GM19397 (cell line): ENCODE results near the gene COPS7B.

Source experiments
- ATAC-seq: cut with Tn5 transposase; IDR thresholded peaks from one replicate; pipeline ENCODE4 v1.9.1; 2021; ENCODE audit warnings: mild to moderate bottlenecking, moderate library complexity; ENCODE audit not compliant: unreplicated experiment

Gene COPS7B

DNA sequence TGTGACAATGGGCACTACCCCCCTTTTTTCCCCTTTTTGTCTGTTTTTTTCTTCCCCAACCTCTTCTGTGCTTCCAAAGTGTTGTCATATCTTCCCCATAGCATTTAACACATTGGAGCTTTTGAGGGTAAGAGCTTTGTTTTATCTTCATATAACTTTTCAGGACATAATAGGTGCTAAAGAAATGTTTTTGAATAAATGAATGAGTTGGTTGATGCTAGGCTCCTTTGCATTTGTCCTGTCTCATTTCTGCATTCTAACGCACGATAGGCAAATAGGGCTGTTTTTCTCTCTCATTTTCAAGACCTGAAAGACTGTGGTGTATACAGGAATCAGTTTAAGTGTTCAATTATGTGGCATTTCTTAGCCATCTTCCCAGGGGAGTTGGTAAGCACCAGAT lies 832 bp upstream of the COPS7B start:
- ATAC-seq, result no peak

DNA sequence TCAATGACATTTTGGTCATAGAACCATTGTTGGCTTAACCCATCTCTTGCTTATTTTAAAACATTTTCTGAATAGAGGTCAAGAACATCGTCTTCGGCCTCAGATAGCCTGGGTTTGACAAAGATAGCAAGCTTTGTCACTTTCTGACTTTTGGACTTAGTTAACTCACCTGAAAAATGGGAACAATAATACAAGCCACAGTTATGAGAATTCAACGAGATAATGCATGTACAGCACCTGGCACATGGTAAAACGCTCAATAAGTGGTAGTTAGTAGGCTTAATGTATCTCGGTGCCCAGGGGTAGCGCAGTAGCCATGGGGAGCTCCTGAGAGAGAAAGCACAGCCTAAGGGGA lies 446 bp upstream of the COPS7B start:
- no peak for ATAC-seq

DNA sequence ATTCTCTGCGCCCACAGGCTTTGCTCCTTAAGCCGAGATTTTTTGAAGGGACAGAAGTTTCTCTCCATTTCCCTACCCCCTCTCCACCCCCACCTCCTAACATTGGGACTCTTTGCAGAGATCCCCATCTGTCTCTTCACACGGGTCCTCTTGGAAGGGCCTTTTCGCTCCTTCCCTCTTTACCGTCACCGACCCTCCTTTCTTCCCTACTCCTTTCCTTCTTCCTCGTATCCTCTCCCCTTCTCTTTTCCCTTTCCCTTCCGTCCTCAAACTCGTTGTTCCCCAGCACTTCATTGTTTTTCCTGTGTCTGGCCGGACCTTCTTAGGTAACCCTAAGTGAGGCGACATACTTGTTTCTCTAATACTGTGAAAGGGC lies 660 bp downstream of the COPS7B start:
- no peak for ATAC-seq

DNA sequence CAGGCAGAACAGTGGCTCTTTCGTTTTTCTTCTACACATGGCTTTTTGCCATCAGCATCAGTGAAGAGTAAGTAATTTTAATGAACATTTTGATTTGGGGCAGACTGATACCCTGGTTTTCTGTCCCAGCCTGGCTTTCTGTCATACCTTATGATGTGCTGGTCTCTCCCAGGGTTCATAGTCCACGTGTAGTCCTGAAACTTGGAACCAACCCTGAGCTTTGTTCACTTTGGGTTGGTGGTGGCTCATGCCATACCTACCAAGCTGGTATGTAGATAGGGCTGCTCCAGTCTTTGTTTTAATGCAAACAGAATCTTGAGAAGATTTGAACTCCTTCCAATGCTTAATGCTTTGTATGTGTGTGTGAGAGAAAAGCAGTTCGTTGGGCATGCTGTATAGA lies 4.9 kb downstream of the COPS7B start:
- no peak for ATAC-seq

DNA sequence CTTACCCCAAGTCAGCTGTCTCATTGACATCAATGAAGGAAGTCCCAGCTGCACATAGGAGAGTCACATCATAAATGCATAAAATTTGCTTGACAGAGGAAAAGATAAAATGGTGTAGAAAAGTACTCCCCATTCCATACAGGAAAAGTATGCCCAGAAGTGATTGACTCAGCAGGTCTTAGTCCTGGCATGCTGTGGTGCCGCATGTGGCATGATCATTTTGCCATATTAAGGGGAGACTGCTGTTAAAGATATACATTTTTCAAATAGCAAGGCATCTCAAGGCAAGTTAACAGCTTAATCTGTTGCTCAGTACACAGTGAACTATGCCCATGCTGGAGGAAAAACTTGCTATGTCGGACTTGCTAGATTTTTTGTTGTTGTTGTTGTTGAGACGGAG lies 8.1 kb downstream of the COPS7B start:
- ATAC-seq, result no peak

DNA sequence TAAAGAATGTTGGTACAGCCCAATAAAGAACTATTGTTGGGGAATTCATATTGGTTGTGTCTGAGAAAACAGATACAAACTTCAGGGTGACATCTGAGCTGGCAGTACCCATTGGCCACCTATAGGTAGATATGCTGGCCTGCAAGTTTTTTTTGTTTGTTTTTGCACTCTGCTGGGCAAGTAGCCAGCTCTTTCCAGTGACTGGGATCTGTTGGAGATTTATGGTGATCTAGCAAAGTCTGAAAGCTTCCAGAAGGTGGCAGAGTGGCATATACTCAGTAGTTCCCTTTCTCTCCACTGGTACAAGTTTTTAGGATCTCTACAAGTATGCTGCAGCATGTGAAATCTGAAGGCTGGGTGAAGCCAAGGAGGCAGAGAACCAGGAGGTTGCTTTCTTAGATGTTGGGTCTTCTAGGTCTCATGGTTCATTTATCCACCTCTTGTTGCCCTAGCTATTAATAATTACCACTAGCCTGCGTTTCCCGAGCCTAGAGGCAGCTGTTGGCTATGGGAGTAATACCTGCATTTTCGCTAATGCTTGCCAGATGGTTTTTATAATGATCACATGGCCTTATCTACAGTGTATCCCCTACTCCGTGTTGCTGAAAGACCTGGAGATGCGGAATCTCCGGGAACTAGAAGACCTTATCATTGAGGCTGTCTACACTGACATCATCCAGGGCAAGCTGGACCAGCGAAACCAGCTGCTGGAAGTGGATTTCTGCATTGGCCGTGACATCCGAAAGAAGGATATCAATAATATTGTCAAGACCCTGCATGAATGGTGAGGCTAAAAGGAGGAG lies 9.5 kb downstream of the COPS7B start:
- no peak for ATAC-seq

DNA sequence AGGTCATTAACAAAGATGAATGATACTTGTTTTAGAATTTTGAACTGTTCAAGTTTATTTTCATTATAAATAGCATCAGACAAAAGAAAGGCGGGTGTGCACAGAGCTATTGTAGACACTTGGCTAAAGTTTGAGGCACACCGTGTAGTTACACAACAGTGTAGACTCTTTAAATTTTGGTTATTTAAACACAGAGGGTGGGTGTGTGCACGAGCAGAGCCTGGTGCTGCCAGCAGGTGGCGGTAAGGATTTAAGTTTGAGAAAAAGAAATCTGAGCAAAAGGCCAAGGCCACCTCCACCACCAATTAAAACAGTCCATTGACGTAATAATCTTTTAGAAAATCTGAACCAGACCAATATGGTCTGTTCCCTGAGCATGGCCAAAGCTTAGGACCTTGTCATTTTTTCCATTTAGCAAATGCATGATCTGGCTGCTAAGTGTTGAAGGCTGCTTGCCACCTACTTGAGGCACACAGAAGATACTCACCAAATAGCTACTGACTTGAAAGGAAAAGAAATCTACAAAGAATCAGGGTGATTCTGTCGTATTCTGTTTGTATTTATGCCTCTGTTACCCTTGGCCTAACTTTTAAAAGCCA lies 14.3 kb downstream of the COPS7B start:
- ATAC-seq, result no peak

DNA sequence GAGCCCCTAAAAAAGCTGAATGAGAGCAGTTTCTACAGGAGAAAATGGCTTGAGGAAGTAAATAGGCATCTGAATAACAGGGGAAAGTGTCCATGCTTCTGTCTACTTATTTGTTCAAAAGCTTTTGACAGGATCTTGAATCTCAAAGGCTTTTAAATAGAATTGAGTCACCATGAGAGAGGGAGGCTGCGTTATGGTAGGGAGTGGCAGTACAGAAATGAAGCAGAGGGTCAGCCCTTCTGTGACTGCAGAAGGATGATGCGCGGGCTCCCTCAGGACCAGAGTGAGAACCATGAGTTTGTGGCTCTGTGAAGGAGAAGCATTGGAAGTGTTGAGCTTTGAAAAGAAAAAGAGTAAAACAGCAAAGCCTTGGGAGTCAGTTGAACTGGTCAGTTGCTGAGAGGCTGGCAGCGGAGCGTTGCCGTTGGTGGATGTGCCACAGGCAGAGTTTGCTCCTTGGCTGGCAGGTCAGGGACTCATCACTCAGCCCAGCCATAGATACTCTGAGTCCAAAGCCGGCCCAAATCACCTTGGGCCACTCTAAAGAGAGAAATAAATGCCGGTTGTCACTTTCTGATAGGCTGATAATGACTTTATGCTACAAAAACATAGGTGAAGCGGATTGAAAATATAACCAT lies 17.4 kb downstream of the COPS7B start:
- ATAC-seq, result no peak

DNA sequence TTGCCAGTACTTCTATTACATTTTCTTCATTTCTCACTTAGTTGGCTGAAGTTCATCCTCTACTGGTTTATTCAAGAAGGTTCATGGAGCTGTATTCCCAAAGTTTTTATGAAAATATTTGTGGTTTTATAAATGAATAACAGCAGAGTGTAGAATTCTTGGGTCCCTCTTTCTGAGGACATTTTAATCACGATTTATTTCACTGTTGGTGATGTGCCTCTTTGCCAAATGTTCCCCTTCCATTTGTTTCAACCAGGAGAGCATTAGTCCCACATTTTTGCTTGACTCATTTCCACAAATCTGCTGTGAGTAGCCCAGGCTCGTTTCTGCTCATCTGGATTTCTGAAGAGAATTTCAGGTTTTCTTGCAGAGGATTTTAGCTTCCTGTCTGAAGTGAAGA lies 20.8 kb downstream of the COPS7B start:
- no peak for ATAC-seq

DNA sequence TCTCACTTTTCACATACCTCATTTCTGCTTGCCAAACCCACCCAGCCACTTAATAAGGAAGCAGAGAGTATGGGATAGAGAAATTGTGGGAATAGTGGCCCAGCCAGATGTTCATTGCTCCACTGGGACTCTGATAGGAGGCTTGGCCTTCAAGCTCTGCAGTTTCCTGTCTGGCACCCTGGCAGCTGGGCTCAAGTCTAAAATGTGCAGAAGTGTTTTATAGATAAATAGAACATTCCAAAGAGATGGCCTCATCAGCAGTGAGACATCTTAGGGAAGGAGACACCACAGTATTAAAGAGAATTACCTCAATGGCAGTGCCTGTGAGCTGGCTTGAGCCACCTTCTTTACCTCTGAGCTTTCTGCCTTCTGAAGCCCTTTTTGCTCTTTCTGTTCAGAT lies 24.7 kb downstream of the COPS7B start:
- ATAC-seq, result no peak

DNA sequence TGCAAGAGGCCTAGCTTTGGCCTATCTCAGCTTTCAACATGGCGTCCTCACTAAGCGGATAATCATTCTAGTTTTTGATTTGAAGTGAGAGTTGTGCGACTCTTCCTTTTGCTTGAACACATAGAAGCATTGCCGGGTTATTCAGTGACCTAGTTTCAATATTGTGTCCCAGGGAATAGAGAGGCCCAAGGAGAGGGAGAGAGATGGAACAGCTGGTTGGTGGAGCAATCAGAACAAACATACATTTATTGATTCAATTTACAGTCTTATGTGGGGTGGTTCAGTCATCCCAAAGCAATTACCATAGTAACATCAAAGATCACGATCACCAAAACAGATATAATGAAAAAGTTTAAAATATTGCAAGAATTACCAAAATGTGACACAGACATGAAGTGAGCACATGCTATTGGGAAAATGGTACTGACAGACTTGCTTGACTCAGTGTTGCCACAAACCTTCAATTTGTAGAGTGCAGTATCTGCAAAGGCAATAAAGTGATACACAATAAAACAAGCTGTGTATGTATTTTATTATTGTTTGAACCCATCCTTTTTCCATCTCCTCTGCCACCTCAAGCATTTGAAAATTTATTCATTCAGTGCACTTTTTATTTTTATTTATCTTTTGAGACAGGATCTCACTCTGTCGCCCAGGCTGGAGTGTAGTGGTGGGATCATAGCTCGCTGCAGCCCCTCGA lies 30.2 kb downstream of the COPS7B start:
- ATAC-seq, result no peak

DNA sequence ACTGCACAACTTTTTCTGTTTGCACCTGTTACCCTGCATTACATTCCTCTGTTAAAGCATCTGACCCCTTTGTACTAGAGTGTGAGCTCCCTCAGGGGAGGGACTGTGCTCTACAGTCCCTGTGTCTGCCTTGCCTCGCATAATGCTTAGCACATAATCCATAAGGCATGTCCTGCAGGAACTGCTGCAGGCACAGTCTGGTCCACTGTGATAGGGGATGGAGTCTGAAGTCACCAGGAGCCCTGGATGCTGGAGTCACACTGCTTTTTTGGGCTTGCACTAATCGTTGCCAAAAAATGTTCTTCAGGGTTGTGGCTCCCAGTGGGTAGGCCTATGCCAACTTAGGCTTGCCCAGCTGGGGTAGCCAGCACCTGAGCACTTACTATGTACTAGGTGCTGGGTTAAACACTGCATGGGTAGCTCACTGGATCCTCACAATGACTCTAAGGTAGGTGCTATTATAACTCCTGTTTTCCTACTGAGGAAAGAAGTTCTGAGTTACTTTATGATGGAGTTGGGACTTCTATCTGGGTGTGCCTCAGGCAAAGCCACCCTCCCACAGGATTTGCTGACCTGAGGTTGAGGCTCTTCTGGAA lies 33.3 kb downstream of the COPS7B start:
- no peak for ATAC-seq

DNA sequence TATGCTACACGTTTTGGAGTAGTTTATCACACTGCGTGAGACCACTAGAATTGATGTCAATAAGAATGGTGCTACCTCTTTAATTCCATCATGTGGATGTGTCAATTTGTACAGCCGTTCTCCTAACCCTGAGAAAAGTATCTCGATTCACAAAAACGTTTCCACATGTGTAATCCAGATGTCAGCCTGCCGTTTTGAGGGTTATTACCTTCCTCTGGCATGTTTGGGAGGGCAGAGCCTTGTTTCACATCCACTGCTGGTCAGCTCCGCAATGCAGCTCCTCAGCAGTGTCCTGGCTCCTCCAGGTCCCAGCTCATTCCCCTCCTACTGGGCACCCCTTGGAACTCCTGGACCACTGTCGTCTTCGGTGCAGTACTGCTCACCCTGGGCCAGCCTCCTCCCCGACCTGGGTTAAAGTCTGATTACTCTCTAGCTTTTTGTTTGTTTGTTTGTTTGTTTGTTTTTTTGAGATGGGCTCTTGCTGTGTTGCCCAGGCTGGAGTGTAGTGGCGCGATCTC lies 34.6 kb downstream of the COPS7B start:
- ATAC-seq, result no peak

DNA sequence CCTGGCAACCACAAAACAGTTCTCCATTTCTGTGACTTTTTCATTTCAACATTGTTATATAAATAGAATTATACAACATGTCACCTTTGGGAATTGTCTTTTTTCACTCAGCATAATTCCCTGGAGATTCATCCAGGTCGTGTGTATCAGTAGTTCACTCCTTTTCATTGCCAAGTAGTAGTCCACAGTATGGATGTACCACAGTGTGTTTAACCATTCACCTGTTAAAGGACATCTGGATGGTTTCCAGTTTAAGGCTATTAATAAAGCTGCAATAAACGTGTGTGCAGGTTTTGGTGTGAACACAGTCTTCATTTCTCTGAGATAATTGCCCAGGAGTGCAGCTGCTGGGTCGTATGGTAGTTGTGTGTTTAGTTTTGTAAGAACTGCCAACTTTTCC lies 35.7 kb downstream of the COPS7B start:
- ATAC-seq, result no peak

DNA sequence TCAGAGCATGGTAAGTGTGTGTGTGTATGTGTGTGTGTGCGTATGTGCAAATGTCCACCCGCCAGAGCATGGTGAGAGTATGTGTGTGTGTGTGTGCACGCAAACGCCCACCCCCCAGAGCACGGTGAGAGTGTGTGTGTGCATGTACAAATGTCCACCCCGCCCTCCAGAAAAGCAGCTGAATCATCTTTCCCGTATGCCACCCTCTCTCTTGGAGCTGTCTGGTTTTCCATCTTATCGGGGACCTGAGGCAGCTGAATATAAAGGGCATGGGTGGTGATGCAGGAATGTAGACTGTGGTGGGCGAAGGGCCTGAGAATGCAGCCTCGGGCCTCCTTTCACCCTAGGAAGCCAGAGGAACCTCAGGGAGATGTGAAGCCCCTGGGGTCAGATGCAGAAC lies 66.9 kb downstream of the COPS7B start:
- no peak for ATAC-seq

DNA sequence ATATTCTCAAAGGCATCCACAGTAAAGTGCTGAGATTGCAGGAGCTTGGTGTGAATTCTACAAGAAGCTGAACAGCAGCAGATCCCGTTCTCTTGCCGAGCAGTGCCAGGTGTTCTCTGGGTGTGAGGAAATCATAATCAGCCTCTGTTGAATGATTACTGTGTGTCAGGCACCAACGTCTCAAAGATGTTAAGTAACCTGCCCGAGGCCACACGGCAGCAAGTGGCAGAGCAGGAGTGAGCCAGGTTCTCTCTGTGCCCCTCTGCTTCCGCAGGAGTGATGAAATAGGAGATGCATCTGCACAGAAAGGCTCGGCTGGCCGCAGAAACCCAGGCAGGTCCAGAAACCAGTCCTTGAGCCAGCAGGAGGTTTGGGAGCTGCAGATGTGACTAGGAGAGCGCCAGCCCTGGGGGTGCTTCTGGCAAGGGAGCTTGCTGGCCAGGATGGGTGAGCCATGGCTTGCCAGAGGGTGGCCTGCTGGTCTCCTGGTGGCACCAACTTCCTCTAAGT lies 68.4 kb downstream of the COPS7B start:
- ATAC-seq, result no peak

DNA sequence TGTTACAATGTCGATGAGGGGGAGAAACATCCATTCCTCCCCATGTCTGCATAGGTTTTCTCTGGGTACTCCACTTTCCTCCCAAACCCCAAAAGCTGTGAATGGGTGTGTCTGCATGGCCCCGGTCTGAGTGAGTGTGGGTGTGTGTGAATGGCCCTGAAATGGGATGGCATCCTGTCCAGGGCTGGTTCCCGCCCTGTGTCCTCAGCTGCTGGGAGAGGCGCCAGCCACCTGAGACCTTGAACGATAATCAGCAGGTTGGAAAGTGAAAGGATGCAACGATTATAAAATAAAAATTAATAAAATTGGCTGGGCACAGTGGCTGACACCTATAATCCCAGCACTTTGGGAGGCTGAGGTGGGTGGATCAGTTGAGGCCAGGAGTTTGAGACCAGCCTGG lies 70.7 kb downstream of the COPS7B start:
- no peak for ATAC-seq
